SK-N-MC (cell line): Measurements from ENCODE around the gene CLIC5.

ENCODE experiments used
- EZH2 ChIP-seq: fragments of 200-600 bp; sonication (generic); IDR thresholded peaks from one replicate; pipeline ENCODE4 v1.6.1; 2017; ENCODE audit warnings: antibody characterized with exemption
- FOXP2 ChIP-seq: optimal IDR thresholded peaks from 2 replicates; pipeline ENCODE3; 2011; ENCODE audit warnings: mild to moderate bottlenecking, moderate library complexity; ENCODE audit not compliant: insufficient read depth; ENCODE audit errors: extremely low read length, control extremely low read depth
- POLR2AphosphoS5 ChIP-seq: IDR thresholded peaks from 2 replicates; pipeline ENCODE4 v1.6.1; 2012; ENCODE audit warnings: mild to moderate bottlenecking, low read depth, low read length, borderline replicate concordance

DNA sequence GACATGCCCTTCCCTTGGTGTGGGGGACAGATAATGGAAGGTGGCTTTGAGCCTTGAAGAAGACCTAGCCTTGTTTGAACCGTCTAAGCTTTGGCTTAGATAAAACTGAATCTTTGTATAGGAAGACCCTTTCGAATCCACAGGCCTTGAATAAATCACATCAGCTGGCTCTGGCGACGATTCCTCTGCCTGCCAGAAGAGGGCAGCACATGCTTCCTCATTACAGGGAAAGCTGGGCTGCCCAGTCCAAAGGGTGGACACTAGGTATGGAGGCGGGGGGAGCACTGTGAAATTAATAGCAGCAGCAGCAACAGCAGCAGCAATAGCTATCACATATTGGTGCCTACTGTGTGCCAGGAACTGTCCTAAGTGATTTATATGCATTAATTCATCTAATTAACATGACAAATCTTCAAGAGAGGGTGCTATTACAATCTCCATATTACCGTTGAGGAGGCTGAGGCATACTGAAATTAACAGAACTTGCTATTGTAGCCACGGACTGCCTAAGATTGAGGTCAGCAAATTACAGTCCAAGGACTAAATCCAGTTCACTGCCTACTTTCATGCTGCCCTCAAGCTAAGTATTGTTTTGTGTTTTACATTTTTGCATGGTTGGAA lies 85.1 kb downstream of the CLIC5 start:
- no peak for TF ChIP-seq POLR2AphosphoS5
- no peak for TF ChIP-seq EZH2
- no peak for TF ChIP-seq FOXP2
